HepG2 (cell line): ENCODE data around the gene BBS1. TPM values are rescaled to one million over a fixed set of nuclear protein-coding genes. Genes with fewer than 3 reads are reported as not detected.

Experiments used
- ATAC-seq: fragments of 200-7000 bp; cut with Tn5 transposase; 3 replicates; pipeline ENCODE4 v1.9.1; 2020; ENCODE audit warnings: mild to moderate bottlenecking, moderate library complexity
- BruUV-seq: library from RNA; stranded (reverse); fragments of 400-500 nt; replicated peaks from 2 replicates; lab custom pipeline; 2021; lab: Mats Ljungman, UMichigan
- CTCF ChIA-PET: fragments of 300-600 bp; formaldehyde crosslinking; extraction: SDS; loops from one replicate; lab custom pipeline; 2021; ENCODE audit warnings: low total read pairs, inconsistent platforms, low intra/inter-chr PET ratio; lab: Yijun Ruan, JAX
- POLR2A ChIA-PET: fragments of 350-600 bp; sonication (Branson Sonifier 250); formaldehyde crosslinking; loops from one replicate; lab custom pipeline; 2020; ENCODE audit warnings: antibody characterized with exemption, inconsistent platforms; lab: Yijun Ruan, JAX
- DNase-seq: peaks from one replicate; pipeline ENCODE4 v3.0.0-alpha.2; 2015; ENCODE audit warnings: low spot score
- FAIRE-seq: peaks from 3 replicates; lab custom pipeline; 2011; peaks lifted over from hg19 to GRCh38; lab: Jason Lieb, UNC
- H2AFZ ChIP-seq: one replicate; pipeline ENCODE4 v1.6.1; 2011; ENCODE audit warnings: low read length, inconsistent platforms
- H3K27ac ChIP-seq: fragments of 300-600 bp; 3 replicates; pipeline ENCODE4 v1.8.0; 2011; ENCODE audit warnings: mixed run types, mild to moderate bottlenecking, mixed read lengths, low read length, inconsistent platforms; ENCODE audit not compliant: insufficient read depth; ENCODE audit errors: extremely low read length
- H3K27me3 ChIP-seq, 2 experiments: fragments of 200-600 bp in 1 of 2; 2 replicates in 1 of 2; 3 replicates in 1 of 2; pipeline versions ENCODE4 v1.6.0 to v1.8.0; 2011; ENCODE audit warnings: low read length in 2 of 2, mild to moderate bottlenecking in 2 of 2, moderate library complexity in 2 of 2, inconsistent platforms in 1 of 2; ENCODE audit not compliant: insufficient read depth in 2 of 2, control insufficient read depth in 1 of 2
- H3K36me3 ChIP-seq, 2 experiments: fragments of 200-600 bp in 1 of 2; replicated peaks in 1 of 2; 2 replicates in 1 of 2; 3 replicates in 1 of 2; pipeline versions ENCODE4 v1.5.1 to v1.8.0; 2011; ENCODE audit warnings: low read length in 2 of 2, inconsistent platforms in 1 of 2; ENCODE audit not compliant: insufficient read depth in 2 of 2, control insufficient read depth in 1 of 2
- H3K4me1 ChIP-seq: 2 replicates; pipeline ENCODE4 v1.5.1; 2012; ENCODE audit warnings: low read length, inconsistent platforms; ENCODE audit not compliant: insufficient read depth
- H3K4me2 ChIP-seq: 2 replicates; pipeline ENCODE4 v1.6.0; 2011; ENCODE audit warnings: low read depth, low read length, inconsistent platforms
- H3K4me3 ChIP-seq, 3 experiments: fragments of 200-600 bp in 1 of 3; sonication (generic), shearing (Covaris generic) in 1 of 3; replicated peaks in 1 of 3; 2 replicates each; pipeline ENCODE4 v1.5.1; 2011 to 2016; ENCODE audit warnings: low read length in 3 of 3, inconsistent platforms in 2 of 3, low read depth in 2 of 3, mild to moderate bottlenecking in 2 of 3, control low read depth in 1 of 3, mixed read lengths in 1 of 3; ENCODE audit not compliant: insufficient read depth in 1 of 3
- H3K79me2 ChIP-seq: one replicate; pipeline ENCODE4 v1.6.1; 2011; ENCODE audit warnings: low read length, inconsistent platforms; ENCODE audit not compliant: insufficient read depth
- H3K9ac ChIP-seq: 2 replicates; pipeline ENCODE4 v1.6.0; 2011; ENCODE audit warnings: mild to moderate bottlenecking, low read depth, low read length, inconsistent platforms; ENCODE audit not compliant: insufficient read depth
- H3K9me3 ChIP-seq: 2 replicates; pipeline ENCODE4 v1.5.1; 2012; ENCODE audit warnings: mild to moderate bottlenecking, low read length
- H4K20me1 ChIP-seq: 2 replicates; pipeline ENCODE4 v1.6.0; 2011; ENCODE audit warnings: inconsistent platforms, mild to moderate bottlenecking, low read length, moderate library complexity; ENCODE audit not compliant: insufficient read depth
- ATF3 ChIP-seq: sonication (generic); formaldehyde crosslinking; IDR thresholded peaks from 2 replicates; pipeline ENCODE4 v1.4.0; 2020; ENCODE audit warnings: missing genetic modification reagents
- FOXK1 ChIP-seq: sonication (generic); formaldehyde crosslinking; IDR thresholded peaks from 2 replicates; pipeline ENCODE4 v1.4.0; 2020; ENCODE audit warnings: low read depth, missing genetic modification reagents, borderline replicate concordance
- GATA4 ChIP-seq: sonication (generic); IDR thresholded peaks from 2 replicates; pipeline ENCODE4 v1.6.1; 2016; ENCODE audit warnings: antibody characterized with exemption, low read depth, borderline replicate concordance
- HNRNPK ChIP-seq: fragments of 200-400 bp; formaldehyde crosslinking; IDR thresholded peaks from 2 replicates; pipeline ENCODE4 v1.6.1; 2018; ENCODE audit warnings: low read length, low read depth, moderate library complexity, mild to moderate bottlenecking; ENCODE audit not compliant: poor library complexity, severe bottlenecking
- NFKBIZ ChIP-seq: IDR thresholded peaks from 2 replicates; pipeline ENCODE4 v1.6.1; 2018; ENCODE audit warnings: missing genetic modification reagents, missing compliant biosample characterization
- PCBP1 ChIP-seq: fragments of 200-400 bp; formaldehyde crosslinking; IDR thresholded peaks from 2 replicates; pipeline ENCODE4 v1.6.1; 2017; ENCODE audit warnings: mild to moderate bottlenecking, low read depth, low read length, borderline replicate concordance
- POLR2AphosphoS2 ChIP-seq: IDR thresholded peaks from 2 replicates; pipeline ENCODE4 v1.6.1; 2011; ENCODE audit warnings: low read depth, low read length, improper control_type of control experiment
- PRDM4 ChIP-seq: sonication (generic); formaldehyde crosslinking; IDR thresholded peaks from 2 replicates; pipeline ENCODE4 v1.9.0; 2021; ENCODE audit warnings: missing genetic modification reagents, borderline replicate concordance
- SALL2 ChIP-seq: sonication (generic); formaldehyde crosslinking; IDR thresholded peaks from 2 replicates; pipeline ENCODE4 v1.8.1; 2023; ENCODE audit warnings: mild to moderate bottlenecking, missing genetic modification reagents, inconsistent platforms
- ZNF143 ChIP-seq: sonication (generic); formaldehyde crosslinking; IDR thresholded peaks from 2 replicates; pipeline ENCODE4 v1.4.0; 2020; ENCODE audit warnings: missing genetic modification reagents
- ZNF20 ChIP-seq: sonication (generic); formaldehyde crosslinking; IDR thresholded peaks from 2 replicates; pipeline ENCODE4 v1.4.0; 2020; ENCODE audit warnings: mild to moderate bottlenecking, moderate library complexity, missing genetic modification reagents
- ZNF224 ChIP-seq: sonication (generic); formaldehyde crosslinking; IDR thresholded peaks from 2 replicates; pipeline ENCODE4 v1.5.0; 2020; ENCODE audit warnings: mild to moderate bottlenecking, missing genetic modification reagents
- ZNF253 ChIP-seq: sonication (generic); formaldehyde crosslinking; IDR thresholded peaks from 2 replicates; pipeline ENCODE4 v1.8.0; 2022; ENCODE audit warnings: mild to moderate bottlenecking, missing genetic modification reagents, borderline replicate concordance
- ZNF510 ChIP-seq: sonication (generic); formaldehyde crosslinking; IDR thresholded peaks from 2 replicates; pipeline ENCODE4 v1.4.0; 2020; ENCODE audit warnings: low read depth, mild to moderate bottlenecking, missing genetic modification reagents
- ZNF891 ChIP-seq: sonication (generic); formaldehyde crosslinking; IDR thresholded peaks from 2 replicates; pipeline ENCODE4 v1.5.0; 2020; ENCODE audit warnings: mild to moderate bottlenecking, missing genetic modification reagents
- WGBS: methylation state at CpG from one replicate; pipeline ENCODE4 v1.1.6; 2017; ENCODE audit warnings: low lambda C conversion rate; 5-methylcytosine and 5-hydroxymethylcytosine counted together
- in situ Hi-C: cut with HindIII; loops from 2 replicates; pipeline ENCODE4 v1.10.0; 2017; ENCODE audit warnings: low pct_unique_long_range_greater_than_20kb; ENCODE audit not compliant: extremely low pct_ligation_motif_present
- intact Hi-C: fragments of 100-400 bp; cut with micrococcal nuclease; formaldehyde crosslinking; loops from one replicate; pipeline ENCODE4 v1.10.0; 2022; ENCODE audit not compliant: unreplicated experiment
- polyA plus RNA-seq, 8 experiments: library from polyadenylated mRNA; depleted of rRNA in 3 of 8; stranded (reverse) in 7 of 8; unstranded in 1 of 8; fragments of >200 nt; fragmentation: Illumina TruSeq in 4 of 8; extraction: Trizol in 4 of 8; gene quantifications; 2 replicates each; pipeline versions ENCODE4 v1.2.1 to v1.2.3, GENCODE V29; 2011 to 2016; ENCODE audit warnings: low read depth in 4 of 8, missing spikeins in 1 of 8, mixed read lengths in 1 of 8; ENCODE audit not compliant: insufficient read depth in 1 of 8
- total RNA-seq, 5 experiments: library from RNA; depleted of rRNA; stranded (reverse); fragments of >200 nt; fragmentation: Illumina TruSeq; extraction: Trizol; gene quantifications; 2 replicates each; pipeline ENCODE4 v1.2.3, GENCODE V29; 2016; ENCODE audit warnings: low read depth in 1 of 5

BBS1 gene
- total and polyA plus RNA-seq, 2 of the 13 experiments (the other 11 are each of a cell fraction or from before 2014, with no cell fraction given), result 11.7 to 14.1 TPM

GRCh38 chr11:66462010-66462409 is 48.4 kb upstream of the BBS1 start:
- Histone ChIP-seq H3K4me3 (no peak overlapping the region), H3K4me2 (no peak overlapping the region), H3K36me3 (no peaks in the 10 kb centered on the region), H2AFZ (no peak overlapping the region), H3K4me1 (peaks cover 14% of the 10 kb centered on the region), H3K9ac (no peak overlapping the region), H4K20me1 (no peaks in the 10 kb centered on the region), H3K79me2 (no peaks in the 10 kb centered on the region), H3K27ac (no peak overlapping the region), H3K27me3 (peaks cover 0 to 12% of the 10 kb centered on the region in 2 experiments; a peak in 3 of 5 replicates), H3K9me3 (no peaks in the 10 kb centered on the region)
- TF ChIP-seq HNRNPK, result peak; percentile 96
- no peak for TF ChIP-seq ZNF510 (CRISPR knock-in tag)
- no peak for TF ChIP-seq ZNF891 (CRISPR knock-in tag)
- TF ChIP-seq PCBP1, result 0 out of 2 replicates have a peak, but pooled peaks have one; percentile 74
- intact Hi-C loops, result no loop called here
- CTCF ChIA-PET, result no interaction called here
- in situ Hi-C loops, result no loop called here
- POLR2A ChIA-PET, result no interaction called here
- no peak for DNase-seq
- ATAC-seq, result no peak
- BruUV-seq, result no TSS peak
- FAIRE-seq, result no peak

GRCh38 chr11:66462911-66463310 is 47.5 kb upstream of the BBS1 start:
- ChIA-PET POLR2A (no interaction called here), CTCF (no interaction called here)
- no peak overlapping the region for H3K9ac ChIP-seq
- no peak overlapping the region for H3K4me2 ChIP-seq
- H3K27ac ChIP-seq, result no peak overlapping the region
- in situ Hi-C loops (no loop called here), intact Hi-C loops (no loop called here)
- H4K20me1 ChIP-seq, result no peaks in the 10 kb centered on the region; the same call in 1 of the 2 replicates
- ATAC-seq (no peak), FAIRE-seq (no peak), DNase-seq (no peak)
- H2AFZ ChIP-seq, result no peak overlapping the region
- TF ChIP-seq NFKBIZ (CRISPR knock-in tag) (no peak), ATF3 (CRISPR knock-in tag) (no peak), ZNF253 (CRISPR knock-in tag) (no peak), POLR2AphosphoS2 (no peak), ZNF20 (no peak), SALL2 (CRISPR knock-in tag) (no peak), PRDM4 (CRISPR knock-in tag) (no peak), ZNF224 (CRISPR knock-in tag) (no peak), GATA4 (no peak), ZNF143 (no peak), FOXK1 (CRISPR knock-in tag) (no peak)
- H3K4me1 ChIP-seq, result peaks cover 21% of the 10 kb centered on the region
- H3K9me3 ChIP-seq, result no peaks in the 10 kb centered on the region
- H3K4me3 ChIP-seq, result no peak overlapping the region
- peaks cover 0 to 12% of the 10 kb centered on the region in 2 experiments; a peak in 3 of 5 replicates for H3K27me3 ChIP-seq
- WGBS, result 31% methylated on average over 3 of the region's 3 CpGs
- H3K79me2 ChIP-seq, result no peaks in the 10 kb centered on the region
- H3K36me3 ChIP-seq, result no peaks in the 10 kb centered on the region
- no TSS peak for BruUV-seq
